SH-SY5Y (cell line): Measurements from ENCODE around the gene AATK.

Experiments
- GATA2 ChIP-seq: IDR thresholded peaks from 2 replicates; pipeline ENCODE4 v1.6.1; 2011; ENCODE audit warnings: mild to moderate bottlenecking, low read depth, low read length
- GATA3 ChIP-seq: IDR thresholded peaks from 2 replicates; pipeline ENCODE4 v1.6.1; 2011; ENCODE audit warnings: low read depth, mild to moderate bottlenecking, low read length, moderate library complexity

The AATK gene

GRCh38 chr17:81164371-81165245, 1.4 kb downstream of the AATK start:
- no peak for TF ChIP-seq GATA3
- no peak; the same call in 1 of the 2 replicates for TF ChIP-seq GATA2

DNA sequence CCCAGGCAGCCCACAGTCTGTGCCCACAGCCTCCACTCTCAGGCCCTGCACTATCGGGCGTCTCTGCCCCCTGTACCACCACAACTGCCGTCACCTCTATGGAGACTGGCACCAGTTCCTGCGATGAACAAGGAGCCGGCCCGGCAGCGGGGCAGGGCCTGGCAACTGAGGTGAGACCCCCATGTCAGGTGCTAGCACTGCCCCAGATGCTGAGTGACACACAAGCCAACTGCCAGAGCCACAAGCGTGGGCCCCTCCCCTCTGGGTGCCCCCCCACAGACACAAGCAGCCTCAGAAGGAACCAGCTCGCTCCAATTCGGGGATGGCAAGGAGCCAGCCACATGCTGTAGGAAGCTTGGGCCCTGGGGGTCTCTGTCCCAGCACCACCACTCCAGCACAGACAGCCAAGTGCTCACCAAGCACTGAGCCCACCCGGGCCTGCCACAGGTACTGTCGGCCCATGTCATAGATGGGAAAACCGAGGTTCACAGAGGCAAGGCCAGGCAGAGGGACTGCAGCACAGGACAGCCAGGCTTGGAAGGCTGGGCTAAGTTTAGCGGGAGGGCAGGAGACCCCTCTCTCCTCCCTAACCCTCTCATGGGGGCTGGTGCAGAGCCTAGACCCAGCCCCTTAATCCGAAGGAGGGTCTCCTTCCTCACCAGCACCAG, 2.2 kb downstream of the AATK start:
- TF ChIP-seq GATA2 (no peak), GATA3 (no peak)

DNA sequence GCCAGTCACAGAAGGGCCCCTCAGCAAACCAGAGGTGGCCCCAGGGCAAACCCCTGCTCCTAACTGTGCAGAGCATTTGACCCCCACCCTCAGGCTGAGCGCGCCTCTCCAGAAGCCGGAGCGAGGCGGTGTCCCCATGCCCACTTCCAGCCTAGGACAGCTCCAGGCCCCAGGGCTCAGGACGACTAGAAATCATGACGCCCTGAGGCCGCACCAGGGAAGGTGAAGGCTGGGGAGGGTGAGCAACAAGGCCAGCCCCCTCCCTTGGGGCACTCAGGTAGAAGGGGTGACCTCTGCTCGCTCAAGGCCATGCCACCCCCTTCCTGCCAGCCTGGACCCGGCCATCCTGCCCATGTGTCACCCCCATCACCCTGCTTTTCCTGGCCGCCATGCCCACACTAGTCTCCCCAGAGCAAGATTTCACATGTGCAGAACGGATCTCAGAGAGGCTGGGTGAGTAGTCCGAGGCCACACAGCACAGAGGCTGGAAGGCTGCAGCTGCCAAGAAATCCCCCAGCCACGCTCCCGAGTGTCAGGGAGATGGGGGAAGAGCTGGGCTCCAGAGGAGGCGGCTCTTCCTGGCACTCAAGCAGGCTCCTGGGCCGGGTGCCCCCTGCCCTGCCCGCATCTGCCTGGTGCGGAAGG, 2.8 kb downstream of the AATK start:
- TF ChIP-seq GATA2 (no peak), GATA3 (no peak)

DNA sequence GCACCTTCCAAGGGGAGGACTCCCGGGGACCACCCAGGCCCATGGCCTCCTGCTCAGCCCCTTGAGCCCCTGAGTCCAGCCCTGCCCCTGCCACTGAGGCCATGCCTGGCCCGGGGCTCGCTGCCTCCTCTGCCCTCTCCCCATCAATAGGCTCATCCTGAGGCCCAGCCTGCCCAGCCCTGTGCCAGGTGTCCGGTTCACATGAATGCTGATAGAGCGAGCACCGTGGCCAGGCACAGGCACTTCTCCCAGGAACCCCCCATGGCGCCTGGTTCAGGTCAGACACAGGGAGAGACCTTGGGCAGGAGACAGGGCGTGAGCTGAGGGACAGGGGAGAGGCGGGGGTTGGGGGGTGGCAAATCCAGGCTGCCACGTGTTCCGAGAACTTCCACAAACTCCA, 3.5 kb downstream of the AATK start:
- no peak for TF ChIP-seq GATA2
- no peak for TF ChIP-seq GATA3

DNA sequence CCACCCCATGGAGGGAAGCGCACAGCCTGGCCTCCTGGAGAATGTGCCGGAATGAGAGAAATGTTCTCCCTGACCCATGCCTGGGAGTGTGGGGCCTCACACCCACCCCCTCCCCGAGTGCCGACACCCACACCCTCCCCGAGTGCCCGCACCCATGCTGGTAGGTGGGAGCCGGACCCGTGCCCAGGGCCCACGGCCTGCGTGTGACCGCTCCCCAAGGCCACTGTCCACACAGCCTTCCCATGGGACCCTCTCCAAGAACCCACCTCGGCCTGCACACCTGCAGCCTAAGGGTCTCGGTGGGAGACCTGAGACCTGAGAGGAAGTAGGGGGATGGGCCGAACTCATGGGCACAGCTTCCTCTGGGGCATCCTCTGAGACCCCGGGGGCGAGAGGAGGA, 4.0 kb downstream of the AATK start:
- TF ChIP-seq GATA2 (no peak), GATA3 (no peak)

GRCh38 chr17:81161536-81161935, 4.5 kb downstream of the AATK start:
- TF ChIP-seq GATA2 (no peak), GATA3 (no peak)

GRCh38 chr17:81160747-81161453, 5.1 kb downstream of the AATK start:
- TF ChIP-seq GATA2 (no peak), GATA3 (no peak)

GRCh38 chr17:81160306-81160705, 5.7 kb downstream of the AATK start:
- TF ChIP-seq GATA2 (no peak), GATA3 (no peak)

DNA sequence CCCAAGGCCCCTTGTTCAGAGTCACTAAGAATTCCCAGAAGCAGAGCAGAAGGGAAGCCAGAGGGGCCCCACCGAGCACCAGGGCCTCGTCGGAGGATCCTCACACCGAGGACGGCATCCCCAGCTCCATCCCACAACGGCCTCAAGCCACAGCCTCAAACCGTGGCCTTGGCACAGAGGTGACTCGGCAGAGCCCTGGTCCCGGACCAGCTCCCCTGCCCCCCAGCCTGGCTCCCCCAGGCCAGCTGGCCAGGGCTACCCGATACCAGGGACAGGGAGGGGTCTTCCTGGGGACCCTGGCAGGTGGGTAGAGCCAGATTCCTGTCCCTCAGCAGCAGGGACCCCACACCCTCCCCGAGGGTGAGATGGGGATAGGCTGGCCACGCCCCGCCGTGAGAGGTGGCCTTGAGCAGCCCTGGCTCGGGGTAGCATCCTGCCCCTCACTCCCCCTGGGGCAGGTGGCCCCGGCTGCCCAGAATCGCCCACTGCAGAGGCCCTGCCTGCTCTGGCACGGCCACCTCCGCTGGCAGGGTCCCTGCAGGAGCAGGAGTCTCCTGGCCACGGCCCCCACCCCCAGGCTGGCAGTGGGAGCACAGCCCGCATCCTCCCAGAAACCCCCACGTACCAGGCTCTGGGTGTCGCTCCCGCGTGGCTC, 6.3 kb downstream of the AATK start:
- TF ChIP-seq GATA2 (no peak), GATA3 (no peak)

DNA sequence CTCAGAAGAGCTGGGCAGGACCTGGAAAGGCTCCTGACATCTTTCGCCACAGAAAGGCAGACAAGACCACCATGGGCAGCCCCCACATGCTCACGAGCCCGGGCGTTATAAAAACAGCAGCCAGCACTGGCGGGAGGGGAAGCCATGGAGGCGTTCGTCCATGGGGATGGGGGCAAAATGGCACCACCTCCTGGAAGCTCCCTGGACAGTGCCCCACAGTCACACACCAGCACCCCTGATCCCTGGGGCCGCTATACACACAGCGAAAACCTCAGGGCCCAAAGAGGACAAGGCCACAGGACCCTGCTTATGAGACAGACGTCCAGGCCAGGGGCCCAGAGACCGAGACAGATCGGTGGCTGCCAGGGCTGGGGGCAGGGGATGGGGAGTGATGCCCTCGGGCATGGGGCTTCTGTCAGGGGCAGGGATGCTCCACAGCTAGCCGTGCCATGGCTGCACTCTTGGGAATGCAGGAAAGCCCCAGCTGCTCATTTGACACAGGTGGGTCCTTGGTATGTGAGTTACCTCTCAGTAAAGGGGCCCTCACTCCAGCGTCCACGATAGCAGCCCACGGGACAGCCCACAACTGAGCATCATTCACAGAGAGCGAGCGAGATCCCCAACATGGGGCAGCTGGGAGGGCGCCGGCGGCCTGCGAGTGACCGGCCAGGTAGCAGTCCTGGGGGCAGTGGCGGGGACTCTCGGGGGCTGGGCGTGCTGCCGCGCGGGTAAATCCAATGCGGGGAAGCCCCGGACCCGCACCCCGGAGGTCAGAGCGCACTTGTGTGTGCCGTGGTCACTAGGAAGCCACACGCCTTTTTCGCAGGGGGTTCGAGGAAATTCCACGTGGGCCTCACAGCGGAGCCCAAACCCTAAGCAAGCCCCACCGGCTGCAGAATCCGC, 7.1 kb downstream of the AATK start:
- TF ChIP-seq GATA3 (no peak), GATA2 (no peak)

GRCh38 chr17:81157848-81158687, 8.0 kb downstream of the AATK start:
- TF ChIP-seq GATA2, result no peak
- TF ChIP-seq GATA3, result no peak
